Stimulated activated CD8-positive, alpha-beta memory T cell treated with anti-CD3 and anti-CD28 coated beads, Interleukin-15, amount 100 ng/mL, for 1 hour (primary cell): ENCODE results near the gene FAM193B.
"Not testable (repeated sequence)": the region's sequence is repeated elsewhere in the genome, so short reads cannot be mapped to it uniquely, and the experiment has no call there.

ENCODE experiments used
- DNase-seq: peaks from one replicate; pipeline ENCODE4 v3.0.0-alpha.2; 2020; ENCODE audit warnings: low read depth

The FAM193B gene

DNA sequence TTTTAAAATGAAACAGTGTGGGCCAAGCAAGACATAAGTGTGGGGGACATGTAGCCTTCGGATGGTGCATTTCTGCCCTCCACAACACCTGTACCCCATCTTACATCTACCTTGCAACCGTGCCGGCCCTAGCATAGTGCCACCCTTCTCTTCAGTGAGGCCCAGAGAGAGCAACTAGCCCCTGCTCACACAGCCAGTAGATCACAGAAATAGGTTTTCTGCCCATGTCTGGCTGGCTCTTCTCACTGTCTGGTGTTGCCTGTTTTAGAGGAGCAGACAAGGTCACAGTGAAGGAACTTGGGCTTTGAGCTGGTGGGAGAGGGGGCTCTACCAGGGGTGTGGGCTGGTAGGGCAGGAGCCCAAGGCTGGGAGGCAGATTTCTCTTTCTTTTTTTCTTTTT lies 68.1 kb downstream of the FAM193B start:
- no peak for DNase-seq

DNA sequence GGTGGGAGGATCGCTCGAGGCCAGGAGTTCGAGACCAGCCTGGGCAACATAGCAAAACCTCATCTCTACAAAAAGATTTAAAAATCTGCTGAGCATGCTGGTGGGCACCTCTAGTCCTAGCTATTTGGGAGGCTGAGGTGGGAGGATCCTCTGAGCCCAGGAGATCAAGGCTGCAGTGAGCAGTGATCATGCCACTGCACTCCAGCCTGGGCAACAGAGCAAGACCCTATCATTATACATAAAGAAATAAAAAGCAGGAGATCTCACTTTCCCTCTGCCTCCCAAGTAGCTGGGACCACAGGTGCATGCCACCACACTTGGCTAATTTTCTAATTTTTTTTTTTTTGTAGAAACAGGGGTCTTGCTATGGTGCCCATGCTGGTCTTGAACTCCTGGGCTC lies 68.6 kb downstream of the FAM193B start:
- DNase-seq, result not testable (repeated sequence)

DNA sequence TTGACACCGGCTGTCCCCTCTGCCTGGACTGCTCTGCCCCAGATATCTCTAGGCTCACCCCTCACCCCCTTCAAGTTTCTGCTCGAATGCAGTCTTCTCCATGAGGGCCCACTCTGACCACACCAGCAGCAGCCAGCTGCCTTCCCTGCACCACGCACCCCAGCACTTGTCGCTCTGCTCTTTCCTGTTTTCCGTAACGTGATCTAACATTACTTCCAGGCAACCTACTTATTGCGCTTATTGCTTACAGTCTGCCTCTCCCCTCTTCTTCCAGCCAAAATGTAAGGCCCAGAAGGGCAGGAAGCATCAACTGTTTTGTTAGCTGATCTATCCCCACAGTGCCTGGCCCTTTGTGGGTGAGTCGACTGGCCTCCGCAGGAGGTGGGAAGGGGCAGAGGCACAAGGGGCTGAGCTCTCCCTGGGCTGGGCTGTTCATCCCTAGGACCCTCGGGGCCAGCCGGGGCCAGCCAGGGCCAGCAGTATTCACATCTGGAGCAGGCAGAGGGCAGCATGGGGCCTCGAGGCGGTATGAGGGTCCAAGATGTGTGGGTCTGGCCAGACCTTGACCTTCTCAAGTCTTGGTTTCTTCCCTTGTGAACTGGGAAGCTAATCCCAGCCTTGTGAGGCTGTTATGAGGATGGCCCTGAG lies 69.3 kb downstream of the FAM193B start:
- no peak for DNase-seq

DNA sequence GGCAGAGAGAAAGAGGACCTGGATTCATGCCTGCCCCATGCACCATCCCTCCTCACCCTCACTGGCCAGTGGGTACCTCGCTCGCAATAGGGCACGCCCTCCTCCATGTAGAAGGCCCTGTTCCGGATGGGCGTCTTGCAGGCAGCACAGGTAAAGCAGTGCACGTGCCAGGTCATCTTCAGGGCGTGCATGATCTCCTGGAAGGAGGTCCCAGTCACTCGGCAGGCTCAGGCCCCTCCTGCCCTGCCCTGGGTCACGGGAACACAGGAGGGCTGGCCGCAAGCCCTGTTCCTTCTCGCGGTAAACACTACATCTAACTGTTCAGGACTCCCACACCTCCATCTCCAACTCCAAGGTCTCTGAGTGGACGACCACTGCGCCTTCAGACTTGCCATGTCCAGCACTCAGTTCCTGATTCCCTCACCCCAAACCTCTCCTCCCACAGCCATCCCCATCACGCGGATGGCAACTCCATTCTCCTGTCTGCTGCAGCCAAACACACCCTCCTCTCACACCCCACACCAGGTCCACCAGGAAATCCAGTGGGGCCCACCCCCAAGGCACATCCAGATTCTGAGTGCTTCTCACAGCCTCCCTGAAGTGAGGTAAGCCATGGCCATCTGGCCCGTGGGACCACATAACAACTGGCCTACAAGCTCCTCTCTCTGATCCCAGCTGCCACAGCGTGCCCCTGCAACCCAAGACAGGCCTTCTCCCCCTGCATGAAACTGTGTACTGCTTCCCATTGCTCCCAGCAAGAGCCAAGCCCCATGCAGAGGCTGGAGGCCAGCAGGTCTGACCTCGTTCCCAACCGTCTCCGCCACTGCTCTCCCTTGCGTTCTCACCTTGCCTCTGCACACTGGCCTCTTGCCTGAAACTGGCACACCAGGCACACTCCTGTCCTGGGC lies 70.1 kb downstream of the FAM193B start:
- no peak for DNase-seq

DNA sequence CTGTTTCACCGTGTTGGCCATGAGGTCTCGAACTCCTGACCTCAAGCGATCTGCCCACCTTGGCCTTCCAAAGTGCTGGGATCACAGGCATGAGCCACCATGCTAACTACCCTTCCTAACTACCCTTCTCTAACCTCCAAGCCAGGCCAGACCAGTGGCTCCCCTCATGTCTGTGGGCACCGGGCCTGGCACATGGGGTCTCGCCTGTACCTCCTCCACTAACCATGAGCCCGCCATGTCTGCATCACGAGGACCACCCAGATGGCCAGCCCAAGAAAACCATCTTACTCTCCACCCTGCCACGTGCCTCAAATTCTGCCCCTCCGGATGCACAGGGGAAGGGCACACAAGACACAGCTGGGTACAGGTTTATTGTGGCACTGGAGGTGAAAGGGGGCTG lies 71.3 kb downstream of the FAM193B start:
- DNase-seq, result no peak

DNA sequence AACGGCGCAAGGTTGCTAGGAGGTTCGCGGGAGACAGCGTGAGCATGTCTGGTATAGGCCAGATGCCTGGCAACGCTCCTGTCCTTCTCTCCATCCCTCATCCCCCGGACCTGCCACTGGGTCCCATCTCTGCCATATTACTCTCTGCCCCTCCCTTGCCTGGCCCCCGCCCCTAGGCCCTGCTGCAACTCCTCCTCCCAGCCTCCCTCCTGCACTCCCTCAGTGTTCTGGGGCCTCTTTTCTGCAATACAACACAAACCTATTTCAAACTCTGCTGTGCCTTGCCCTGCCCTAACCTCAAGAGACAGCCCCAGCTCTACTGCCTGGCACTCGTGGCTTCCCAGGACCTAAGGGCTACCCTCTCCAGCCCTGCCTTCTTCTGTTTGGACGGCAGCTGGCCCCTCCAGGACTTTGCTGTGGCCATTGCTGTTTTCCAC lies 72.0 kb downstream of the FAM193B start:
- DNase-seq, result no peak

DNA sequence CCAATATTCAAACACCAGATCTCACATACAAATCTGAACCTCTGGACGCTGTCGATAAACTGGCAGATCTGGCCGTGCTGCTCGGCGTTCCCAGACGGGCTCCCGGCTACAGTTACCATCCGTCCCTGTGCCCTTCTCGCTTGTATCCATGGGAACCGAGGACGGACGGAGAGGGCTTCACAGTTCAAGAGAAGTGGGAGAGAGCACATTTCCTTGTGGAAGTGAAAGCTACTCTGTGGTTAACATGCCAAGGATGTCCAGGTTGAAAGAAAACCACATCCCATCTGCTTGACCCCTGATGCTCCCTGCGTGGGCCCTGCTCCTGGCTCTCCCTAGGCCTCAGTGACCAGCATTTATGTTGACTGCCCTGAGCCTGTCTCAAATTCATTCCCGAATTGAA lies 74.6 kb downstream of the FAM193B start:
- DNase-seq, result no peak

DNA sequence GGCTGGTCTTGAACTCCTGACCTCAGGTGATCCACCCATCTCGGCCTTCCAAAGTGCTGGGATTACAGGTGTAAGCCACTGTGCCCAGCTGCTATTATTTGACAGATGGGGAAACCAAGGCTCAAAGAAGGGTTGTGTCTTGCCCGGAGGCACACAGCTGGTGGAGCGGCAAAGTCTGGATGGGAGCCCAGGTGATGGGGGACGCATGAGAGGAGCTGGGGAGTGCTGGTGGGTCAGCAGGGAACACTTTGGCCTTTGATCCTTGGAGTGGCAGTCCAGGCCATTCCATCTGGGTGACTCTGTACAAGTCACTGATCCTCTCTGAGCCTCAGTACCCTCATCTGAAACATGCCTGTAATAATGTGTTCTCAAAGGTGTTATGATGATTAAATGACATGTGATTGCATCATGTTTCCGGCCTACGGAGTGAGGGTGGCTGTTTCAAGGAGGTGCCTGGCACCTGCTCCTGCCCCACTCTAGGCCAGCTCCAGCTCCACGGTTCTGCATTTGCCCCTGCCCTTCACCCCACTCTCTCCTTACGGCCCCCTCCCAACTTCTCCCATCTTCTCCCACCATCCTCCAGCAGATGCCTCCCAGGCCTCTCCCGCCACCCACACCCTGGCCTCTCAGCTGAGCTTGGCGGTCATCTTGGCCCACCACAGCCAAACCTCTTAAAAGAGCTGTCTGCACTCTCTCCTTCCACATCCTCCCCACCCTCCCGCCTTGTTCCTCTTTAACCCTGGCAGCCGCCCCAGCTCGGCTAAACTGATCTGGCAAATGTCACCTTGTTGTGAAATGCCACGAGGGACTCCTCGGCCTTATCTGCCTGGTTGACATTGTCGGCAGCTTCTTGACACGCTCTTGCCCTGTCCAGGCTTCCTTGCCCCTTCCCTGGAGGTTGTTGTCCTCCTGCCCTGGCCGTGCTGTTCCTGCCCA lies 75.4 kb downstream of the FAM193B start:
- no peak for DNase-seq

DNA sequence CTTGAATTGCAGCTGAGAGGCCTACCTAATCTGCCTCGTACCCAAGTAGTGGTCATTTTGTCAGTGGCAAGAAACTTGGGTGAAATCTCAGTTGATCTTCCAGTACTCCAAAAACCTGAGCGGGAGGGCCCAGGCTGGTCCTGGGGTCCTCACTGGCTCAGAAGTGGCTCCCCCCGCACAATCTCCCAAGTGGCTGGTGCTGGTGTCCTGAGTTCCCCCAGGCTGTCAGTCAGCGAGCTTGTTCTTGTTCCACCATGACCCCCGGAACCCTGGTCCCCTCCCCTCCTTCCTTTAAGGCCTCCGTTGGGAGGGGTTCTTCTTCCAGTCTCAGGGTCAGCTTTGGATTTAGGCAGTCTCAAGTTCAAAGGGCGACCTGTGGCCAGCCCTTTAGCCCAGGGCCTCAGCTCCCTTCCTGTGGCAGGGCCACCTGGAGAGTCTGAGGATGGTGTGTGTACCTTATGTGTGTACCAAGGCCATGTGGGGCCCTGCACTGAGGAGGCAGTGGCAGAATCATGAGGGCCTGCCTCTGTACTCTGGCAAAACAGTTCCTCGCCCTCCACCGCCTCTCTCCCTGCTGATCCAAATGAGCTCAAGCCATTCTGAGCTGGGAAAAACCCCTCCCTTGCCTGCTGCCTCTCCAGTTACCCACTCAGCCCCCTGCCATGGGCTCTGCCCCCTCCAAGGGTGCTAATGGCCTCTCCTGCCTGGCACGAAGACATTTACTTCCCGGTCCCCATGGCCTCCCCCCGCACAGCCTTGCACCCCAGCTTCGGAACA lies 76.5 kb downstream of the FAM193B start:
- no peak for DNase-seq

DNA sequence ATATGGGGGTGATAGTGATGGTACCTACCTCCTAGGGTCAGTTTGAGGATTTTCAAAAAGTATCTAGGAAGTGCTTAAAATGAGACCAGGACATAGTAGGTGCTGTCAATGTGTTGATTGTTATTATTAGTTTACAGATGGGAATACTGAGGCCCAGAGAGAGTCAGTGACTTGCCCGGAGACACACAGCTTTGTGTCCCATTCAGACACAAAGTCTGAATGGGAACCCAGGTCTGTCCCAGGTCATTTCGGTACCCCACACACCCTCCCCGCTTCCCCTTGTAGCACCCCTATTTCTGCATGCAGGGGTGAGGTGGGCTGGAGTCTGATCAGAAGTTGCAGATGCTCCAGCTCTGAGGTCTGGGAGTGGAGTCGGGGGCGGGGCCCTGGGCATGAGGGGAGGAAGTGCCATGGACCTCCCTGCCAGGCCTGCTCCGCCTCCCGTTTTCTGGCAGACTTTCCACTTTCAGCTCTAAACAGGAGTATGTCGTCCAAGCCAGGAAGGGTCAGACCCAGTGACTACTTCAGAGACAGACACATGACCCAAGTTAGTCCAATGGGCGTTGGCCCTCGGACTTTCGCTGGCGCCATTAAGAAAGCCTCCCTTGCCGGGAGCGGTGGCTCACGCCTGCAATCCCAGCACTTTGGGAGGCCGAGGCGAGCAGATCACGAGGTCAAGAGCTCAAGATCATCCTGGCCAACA lies 77.7 kb downstream of the FAM193B start:
- DNase-seq, result no peak

DNA sequence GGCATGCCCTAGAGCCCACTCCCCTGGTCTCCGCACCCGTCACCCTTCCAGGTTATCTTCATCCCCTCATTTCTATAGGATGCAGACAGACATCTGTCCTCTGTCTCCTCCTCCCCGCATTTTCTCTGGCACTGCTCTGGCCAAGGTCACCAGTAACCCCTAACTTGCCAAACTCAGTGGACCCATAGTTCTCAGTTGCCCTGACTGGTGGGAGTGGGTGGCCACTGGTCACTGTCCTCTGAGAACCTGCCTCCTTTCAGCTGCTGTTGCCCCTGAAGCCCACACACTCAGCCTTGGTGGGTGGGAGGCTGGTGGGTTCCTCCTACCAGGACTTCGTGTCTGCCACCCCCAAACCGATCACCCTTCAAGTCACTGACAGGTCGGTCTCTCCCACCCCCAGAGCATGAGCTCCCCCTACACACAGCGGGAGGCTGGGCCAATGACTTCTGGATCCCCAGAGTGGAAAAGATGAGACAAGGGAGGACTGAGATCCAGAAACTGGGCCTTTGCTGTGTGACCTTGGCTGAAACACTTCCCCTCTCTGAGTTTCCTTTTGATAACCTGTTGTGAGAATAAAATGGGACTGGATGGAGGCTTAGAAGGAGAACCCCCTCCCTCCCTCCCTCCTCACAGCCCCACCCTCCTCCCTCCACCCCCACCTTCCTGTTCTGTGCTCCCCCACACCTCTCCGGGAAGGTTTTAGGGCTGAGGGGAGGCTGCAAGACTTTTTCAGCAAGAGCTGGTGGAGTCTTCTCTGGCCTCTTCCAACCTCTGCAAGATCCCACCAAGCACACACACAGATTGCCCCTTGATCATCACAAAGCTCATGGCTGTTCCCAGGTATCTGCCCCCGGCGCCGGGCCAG lies 78.6 kb downstream of the FAM193B start:
- DNase-seq, result no peak

DNA sequence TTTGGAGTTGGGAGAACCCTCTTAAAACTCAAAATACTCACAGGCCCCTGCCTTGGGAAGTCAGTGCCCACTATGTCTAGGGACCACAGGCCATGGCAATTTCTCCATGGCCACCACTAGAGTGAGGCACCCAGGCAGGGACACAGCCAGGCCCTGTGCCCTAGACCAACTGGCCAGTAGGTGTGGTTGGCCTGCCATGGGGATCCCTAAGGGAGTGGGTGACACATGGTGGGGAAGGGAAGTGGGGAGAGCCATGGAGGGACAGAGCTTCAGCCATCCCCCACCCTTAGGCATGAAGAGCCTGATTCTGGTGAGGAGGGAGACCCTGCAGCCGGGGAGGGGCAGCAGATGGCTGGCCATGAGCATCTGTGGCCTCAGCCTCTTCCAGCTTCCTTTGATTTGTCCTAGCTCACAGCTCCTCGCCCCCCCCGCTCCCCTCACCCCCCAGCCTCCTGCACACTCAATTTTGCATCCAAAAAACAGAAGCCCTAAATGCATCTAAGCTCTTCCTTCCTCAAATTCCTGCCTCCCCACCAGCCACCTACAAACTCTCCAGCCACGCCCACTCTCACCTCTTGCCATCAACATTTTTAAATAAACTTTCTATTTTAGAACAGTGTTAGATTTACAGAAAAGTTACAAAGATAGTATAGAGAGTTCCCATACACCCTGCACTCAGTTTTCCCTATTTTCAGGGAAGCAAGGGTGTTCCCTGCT lies 79.4 kb downstream of the FAM193B start:
- no peak for DNase-seq

DNA sequence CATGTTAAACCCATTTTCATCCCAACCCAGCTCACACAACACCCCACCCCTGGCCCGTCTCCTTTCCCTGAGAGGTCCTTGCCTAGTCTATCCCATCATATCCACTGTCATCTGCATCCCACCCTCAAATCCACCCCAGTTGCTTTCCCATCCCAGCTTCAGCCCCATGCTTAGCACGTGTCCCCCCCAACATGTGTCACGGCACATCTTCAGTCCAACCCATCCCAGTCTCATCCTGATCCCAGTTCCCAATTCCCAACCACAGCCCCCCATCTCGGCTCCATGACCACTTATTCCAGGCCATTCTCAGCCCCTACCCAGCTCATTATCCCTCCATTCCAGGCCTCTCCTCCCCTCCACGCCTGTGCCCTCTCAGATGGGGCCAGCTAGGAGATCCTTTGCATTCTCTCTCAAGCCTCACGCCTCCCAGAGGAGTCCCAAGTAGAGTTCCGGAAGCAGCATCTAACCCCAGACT lies 80.3 kb downstream of the FAM193B start:
- no peak for DNase-seq

DNA sequence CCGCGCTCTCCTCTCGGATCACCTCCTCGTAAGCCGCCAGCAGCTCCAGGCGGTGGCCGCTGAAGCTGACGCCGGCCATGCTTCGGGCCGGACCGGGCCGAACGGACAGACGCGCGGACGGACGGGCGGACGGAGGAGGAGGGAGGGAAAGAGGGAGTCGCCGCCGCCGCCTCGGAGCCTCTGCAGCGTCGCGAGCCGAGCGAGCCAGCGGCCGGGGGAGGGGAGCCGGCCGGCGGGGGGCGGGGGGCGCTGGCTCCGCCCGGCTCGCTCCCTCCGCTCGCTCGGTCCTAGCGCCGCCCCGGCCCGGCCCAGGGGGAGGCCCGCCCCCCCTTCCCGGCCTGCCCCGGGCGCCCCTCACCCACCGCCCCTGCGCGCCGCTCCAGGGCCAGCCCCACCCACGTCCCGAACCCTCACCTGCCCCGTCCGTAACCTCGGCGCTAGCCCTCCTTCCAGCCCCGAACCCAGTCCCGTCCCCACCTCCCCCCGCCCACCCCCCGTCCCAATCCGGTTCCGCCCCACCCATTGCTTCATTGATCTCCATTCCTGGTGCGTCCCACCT lies 80.8 kb downstream of the FAM193B start, which contains the start of gene DBN1:
Gene DBN1 (minus strand): TSS at position 192 of the 559 bp plus-strand sequence. CDS start 113 bp downstream, at position 79.
- no peak for DNase-seq

DNA sequence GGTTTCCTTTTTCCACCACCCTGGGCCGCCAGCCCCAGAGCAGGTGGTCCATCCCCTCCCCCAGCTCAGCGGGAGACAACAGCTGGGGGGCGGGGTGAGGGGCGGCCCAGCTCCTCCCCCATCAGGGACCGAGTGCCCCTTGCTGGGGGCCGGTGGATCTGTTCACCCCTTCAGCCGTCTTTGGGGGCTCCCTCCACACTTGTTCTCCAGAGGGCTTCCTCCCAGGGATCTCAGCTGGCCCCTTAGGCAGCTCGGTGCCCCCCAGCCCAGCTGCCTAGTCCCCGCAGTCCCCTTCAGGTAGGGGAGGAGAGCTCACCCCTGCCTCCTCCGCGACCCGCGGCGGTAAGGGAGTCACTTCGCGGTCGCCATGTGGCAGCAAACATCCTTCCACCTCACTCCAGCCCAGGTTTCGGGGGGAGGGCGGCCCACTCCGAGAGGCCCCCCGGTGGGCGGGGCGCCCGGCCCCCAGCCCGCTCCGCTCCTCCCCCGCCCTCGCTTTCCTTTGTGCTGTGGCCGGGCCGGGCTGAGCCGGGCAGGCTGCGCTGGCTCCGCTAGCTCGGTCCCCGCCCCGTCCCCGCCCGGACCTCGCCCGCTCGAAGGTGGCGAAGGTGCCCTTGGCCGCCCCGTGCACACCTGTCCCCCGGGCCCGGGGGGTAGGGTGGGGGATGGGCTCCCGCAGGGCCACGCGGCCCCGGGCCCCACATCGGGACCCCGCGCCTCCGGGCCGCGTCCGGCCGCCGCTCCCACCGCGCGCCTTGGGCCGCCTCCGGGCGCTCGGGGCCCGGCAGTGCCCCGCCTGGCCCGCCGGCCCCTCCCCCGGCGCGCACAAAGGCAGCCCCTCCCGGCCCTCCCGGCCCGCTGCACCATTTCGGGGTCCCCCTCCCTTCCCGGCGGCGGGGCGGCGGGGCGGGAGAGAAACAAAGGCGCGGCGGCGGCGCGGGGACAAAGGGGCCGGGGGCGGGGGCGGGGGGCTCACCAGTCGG lies 81.6 kb downstream of the FAM193B start:
- no peak for DNase-seq

DNA sequence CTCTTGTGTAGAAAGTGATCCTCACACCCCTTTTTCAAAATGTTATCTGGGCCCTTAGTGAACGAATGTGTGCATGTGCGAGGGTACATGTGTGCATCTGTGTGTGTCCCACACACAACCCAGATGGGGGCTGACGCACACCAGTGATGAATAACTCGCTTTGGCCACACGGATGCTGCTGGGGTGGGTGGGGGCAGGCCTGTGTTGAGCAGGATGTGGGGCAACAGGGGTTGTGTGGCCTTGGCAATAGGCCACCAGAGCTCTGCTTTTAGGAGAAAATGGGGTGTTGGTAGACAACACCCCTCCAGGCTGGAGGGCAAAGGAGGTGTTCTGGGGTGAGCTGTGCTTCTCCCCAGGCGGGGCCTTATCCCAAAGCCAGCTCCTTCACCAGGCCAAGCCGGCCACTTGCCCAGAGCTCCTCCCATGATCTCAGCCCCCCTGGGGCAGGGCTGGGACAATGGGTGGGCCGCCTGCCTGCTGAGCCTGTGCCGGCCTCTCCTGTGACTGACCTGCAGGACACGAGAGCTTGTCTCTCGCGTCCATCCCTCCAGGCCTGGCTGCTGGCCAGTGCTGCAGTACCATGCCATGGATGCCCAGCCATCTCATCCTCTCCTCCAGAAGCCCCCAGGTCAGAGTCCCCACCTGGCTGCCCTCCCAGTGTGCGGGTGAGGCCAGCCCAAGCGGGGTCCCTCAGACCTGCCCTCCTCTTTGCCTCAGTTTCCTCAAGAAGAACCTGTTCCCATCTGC lies 82.6 kb downstream of the FAM193B start:
- no peak for DNase-seq
